SU-DHL-6 (cell line): ENCODE data around the gene PHACTR1.

Source experiments
- EZH2phosphoT487 ChIP-seq: fragments of 200-600 bp; sonication (generic), shearing (Covaris generic); conservative IDR thresholded peaks from 2 replicates; pipeline ENCODE4 v1.6.1; 2018; ENCODE audit warnings: mild to moderate bottlenecking, antibody characterized with exemption, low read length, moderate library complexity, mixed read lengths
- TF ChIP-seq, protein P1 (sequence below): fragments of 200-600 bp; sonication (generic); IDR thresholded peaks from one replicate; pipeline ENCODE4 v1.5.1; 2017; ENCODE audit warnings: antibody characterized with exemption, mild to moderate bottlenecking, low read length, moderate library complexity; ENCODE audit not compliant: insufficient read depth, poor library complexity, severe bottlenecking

DNA sequence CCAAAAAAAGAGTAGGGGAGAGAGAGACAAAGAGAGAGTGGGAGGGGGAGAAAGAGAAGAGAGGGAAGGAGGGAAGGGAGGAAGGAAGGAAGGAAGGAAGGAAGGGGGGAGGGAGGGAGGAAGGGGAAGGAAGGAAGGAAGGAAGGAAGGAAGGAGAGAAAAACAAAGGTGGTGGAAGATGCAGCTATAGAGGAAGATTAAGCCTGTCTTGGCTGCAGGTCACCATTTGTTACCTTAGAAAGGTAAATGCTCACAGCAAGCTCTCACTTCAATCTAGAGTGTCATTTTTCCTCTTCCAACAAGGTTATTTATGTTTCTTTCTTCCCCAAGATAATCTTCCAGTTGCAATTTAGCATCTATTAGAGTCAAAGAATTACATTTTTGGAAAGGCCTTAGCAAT is 284.0 kb downstream of the PHACTR1 start:
- no peak for TF ChIP-seq EZH2phosphoT487
- TF ChIP-seq, protein P1, sequence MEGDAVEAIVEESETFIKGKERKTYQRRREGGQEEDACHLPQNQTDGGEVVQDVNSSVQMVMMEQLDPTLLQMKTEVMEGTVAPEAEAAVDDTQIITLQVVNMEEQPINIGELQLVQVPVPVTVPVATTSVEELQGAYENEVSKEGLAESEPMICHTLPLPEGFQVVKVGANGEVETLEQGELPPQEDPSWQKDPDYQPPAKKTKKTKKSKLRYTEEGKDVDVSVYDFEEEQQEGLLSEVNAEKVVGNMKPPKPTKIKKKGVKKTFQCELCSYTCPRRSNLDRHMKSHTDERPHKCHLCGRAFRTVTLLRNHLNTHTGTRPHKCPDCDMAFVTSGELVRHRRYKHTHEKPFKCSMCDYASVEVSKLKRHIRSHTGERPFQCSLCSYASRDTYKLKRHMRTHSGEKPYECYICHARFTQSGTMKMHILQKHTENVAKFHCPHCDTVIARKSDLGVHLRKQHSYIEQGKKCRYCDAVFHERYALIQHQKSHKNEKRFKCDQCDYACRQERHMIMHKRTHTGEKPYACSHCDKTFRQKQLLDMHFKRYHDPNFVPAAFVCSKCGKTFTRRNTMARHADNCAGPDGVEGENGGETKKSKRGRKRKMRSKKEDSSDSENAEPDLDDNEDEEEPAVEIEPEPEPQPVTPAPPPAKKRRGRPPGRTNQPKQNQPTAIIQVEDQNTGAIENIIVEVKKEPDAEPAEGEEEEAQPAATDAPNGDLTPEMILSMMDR, result no peak
